Muscle layer of duodenum (tissue), 2 donors: ENCODE measurements around the gene IPO9.
A peak's percentile ranks its signal among the peaks of the same experiment; 100 is the strongest.

ENCODE experiments used
- H3K27ac ChIP-seq: one replicate; pipeline ENCODE4 v1.7.0; 2013; ENCODE audit warnings: mild to moderate bottlenecking, low read length
- H3K27me3 ChIP-seq: one replicate; pipeline ENCODE4 v1.7.0; 2013; ENCODE audit warnings: low read depth, mild to moderate bottlenecking, control low read depth, low read length
- H3K36me3 ChIP-seq, 2 donors: one replicate each; pipeline ENCODE4 v1.7.0; 2013; ENCODE audit warnings: low read length in 2 of 2, control low read depth in 1 of 2, mild to moderate bottlenecking in 1 of 2; ENCODE audit not compliant: insufficient read depth in 2 of 2, control insufficient read depth in 1 of 2
- H3K4me1 ChIP-seq, 2 donors: one replicate each; pipeline ENCODE4 v1.7.0; 2013; ENCODE audit warnings: low read length in 2 of 2, mild to moderate bottlenecking in 2 of 2, control low read depth in 1 of 2, moderate library complexity in 1 of 2; ENCODE audit not compliant: insufficient read depth in 2 of 2, control insufficient read depth in 1 of 2
- H3K4me3 ChIP-seq, 2 donors: one replicate each; pipeline ENCODE4 v1.7.0; 2013; ENCODE audit warnings: low read length in 2 of 2, low read depth in 1 of 2, mild to moderate bottlenecking in 1 of 2
- H3K9me3 ChIP-seq, 2 donors: one replicate each; pipeline ENCODE4 v1.7.0; 2013; ENCODE audit warnings: low read length in 2 of 2, control low read depth in 1 of 2, mild to moderate bottlenecking in 1 of 2; ENCODE audit not compliant: control insufficient read depth in 1 of 2
- donor health status: healthy.

The IPO9 gene

DNA sequence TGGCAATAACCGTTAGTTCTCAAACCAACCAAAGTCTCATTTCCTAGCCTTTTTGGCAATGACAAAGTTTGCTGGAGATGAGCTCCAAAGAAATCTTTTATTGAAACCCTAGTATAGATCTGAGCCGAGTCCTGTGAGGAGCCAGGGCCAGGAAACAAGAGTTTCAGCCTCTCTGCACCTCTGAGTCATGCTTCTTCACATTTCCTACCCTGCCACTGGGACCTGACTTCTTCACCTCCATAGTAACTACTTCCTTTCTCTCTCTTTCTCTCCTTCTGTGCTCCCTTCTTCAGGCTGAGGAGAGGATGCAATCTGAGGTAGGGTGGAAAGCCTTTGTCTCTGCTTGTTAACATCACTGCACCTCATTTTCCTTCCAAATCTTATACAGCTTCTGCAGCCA is 38.7 kb upstream of the IPO9 start:
- Histone ChIP-seq H3K36me3 (peaks cover 29 to 47% of the 10 kb centered on the region in 2 donors), H3K4me3 (no peak overlapping the region), H3K27me3 (no peaks in the 10 kb centered on the region), H3K4me1 (peaks cover 21 to 30% of the 10 kb centered on the region in 2 donors), H3K27ac (no peak overlapping the region), H3K9me3 (no peaks in the 10 kb centered on the region)

GRCh38 chr1:201791051-201791778 is 37.7 kb upstream of the IPO9 start:
- Histone ChIP-seq H3K27me3 (no peaks in the 10 kb centered on the region), H3K4me3 (no peak overlapping the region), H3K9me3 (no peaks in the 10 kb centered on the region), H3K4me1 (peaks cover 21 to 30% of the 10 kb centered on the region in 2 donors), H3K27ac (peak overlapping the region; percentile 10), H3K36me3 (peaks cover 29 to 49% of the 10 kb centered on the region in 2 donors)

DNA sequence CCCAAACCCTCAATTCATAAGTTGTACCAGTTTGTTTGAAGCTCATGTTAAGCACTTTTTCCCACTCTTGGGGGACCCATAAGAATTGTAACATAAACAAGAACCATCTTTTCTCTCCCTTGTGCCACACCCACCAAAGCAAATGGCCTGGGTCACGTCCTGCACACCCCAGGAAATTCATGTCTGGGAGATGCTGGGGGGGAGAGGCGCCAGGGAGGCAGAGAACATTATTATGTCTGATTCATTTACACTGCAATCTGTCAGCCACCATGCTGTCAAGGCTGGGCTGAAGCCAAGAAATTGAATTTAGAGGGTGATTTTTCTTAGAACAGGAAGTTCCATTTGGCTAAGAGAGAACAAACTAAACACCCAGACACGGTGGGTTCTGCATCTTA is 37.2 kb upstream of the IPO9 start:
- Histone ChIP-seq H3K4me1 (peaks cover 21 to 30% of the 10 kb centered on the region in 2 donors), H3K27me3 (no peaks in the 10 kb centered on the region), H3K9me3 (no peaks in the 10 kb centered on the region), H3K27ac (peak overlapping the region; percentile 10), H3K36me3 (peaks cover 23 to 49% of the 10 kb centered on the region in 2 donors), H3K4me3 (no peak overlapping the region)

- Histone ChIP-seq H3K27me3 (no peaks in the 10 kb centered on the region), H3K36me3 (peaks cover 16 to 46% of the 10 kb centered on the region in 2 donors), H3K4me3 (no peak overlapping the region), H3K9me3 (no peaks in the 10 kb centered on the region), H3K27ac (peak overlapping the region; percentile 10), H3K4me1 (peaks cover 21 to 30% of the 10 kb centered on the region in 2 donors)
Observed at GRCh38 chr1:201792534-201793305, 36.2 kb upstream of the IPO9 start.

DNA sequence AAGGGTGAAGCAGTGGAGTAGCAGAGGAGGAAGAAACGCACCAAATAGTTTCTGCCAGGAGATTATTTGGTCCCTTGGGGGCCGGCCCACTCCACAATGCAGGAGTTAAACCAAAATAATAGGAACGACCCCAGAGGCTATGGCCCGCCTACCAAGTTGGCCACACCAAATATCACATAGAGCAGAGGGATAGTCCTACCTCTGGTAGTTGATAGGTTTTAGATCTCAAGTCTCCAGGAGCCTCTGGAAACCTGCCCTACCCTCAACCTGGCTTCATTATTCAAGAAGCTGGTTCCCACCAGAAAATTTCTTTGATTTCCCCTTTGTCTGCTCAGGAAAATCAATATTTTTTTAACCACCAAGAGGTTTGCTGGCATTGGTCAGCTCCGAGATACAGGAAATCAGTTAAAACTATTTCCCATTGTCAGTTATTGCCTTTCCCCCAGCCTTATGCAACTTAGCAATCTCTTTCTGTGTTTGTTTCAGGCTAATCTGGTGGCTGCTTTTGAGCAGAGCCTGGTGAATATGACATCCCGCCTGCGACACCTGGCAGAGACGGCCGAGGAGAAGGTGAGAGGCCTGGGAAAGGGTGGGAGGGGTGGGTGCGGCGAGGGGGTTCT is 35.5 kb upstream of the IPO9 start:
- Histone ChIP-seq H3K27me3 (no peaks in the 10 kb centered on the region), H3K4me1 (peaks cover 21 to 30% of the 10 kb centered on the region in 2 donors), H3K9me3 (no peaks in the 10 kb centered on the region), H3K36me3 (peaks cover 13 to 40% of the 10 kb centered on the region in 2 donors), H3K4me3 (no peak overlapping the region), H3K27ac (no peak overlapping the region)

- Histone ChIP-seq H3K4me3 (no peak overlapping the region), H3K4me1 (peaks cover 21 to 30% of the 10 kb centered on the region in 2 donors), H3K9me3 (no peaks in the 10 kb centered on the region), H3K27ac (no peak overlapping the region), H3K27me3 (no peaks in the 10 kb centered on the region), H3K36me3 (peaks cover 7 to 37% of the 10 kb centered on the region in 2 donors)
Observed at GRCh38 chr1:201795066-201795465, 33.9 kb upstream of the IPO9 start.

DNA sequence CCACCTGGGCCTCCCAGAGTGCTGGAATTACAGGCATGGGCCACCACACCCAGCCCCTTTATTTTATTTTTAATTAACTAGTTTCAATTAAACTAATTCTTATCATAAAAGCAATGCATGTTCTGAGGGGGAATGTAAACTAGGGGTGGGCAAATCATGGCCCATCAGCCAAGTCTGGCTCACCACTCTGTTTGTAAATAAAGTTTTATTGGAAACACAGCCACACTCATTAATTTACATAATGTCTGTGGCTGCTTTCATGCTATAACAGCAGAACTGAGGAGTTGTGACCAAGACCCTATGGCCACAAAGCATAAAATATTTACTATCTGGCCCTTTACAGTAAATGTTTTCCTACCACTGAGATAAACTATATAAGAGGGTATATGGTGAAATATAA is 28.7 kb upstream of the IPO9 start:
- no peaks in the 10 kb centered on the region for H3K27me3 ChIP-seq
- peaks cover 14 to 39% of the 10 kb centered on the region in 2 donors for H3K36me3 ChIP-seq

GRCh38 chr1:201806801-201807200 is 22.2 kb upstream of the IPO9 start:
- Histone ChIP-seq H3K9me3 (no peaks in the 10 kb centered on the region), H3K27me3 (no peaks in the 10 kb centered on the region), H3K36me3 (peaks cover 62 to 71% of the 10 kb centered on the region in 2 donors), H3K4me3 (no peak overlapping the region), H3K27ac (no peak overlapping the region), H3K4me1 (no peaks in the 10 kb centered on the region)

More for the DNA sequence above, 28.7 kb upstream of the IPO9 start:
- Histone ChIP-seq H3K4me3 (no peak overlapping the region), H3K27ac (no peak overlapping the region), H3K9me3 (no peaks in the 10 kb centered on the region), H3K4me1 (no peaks in the 10 kb centered on the region)

GRCh38 chr1:201807958-201808632 is 20.9 kb upstream of the IPO9 start:
- Histone ChIP-seq H3K4me3 (no peak overlapping the region), H3K27ac (no peak overlapping the region), H3K36me3 (peaks cover 75 to 84% of the 10 kb centered on the region in 2 donors), H3K4me1 (no peaks in the 10 kb centered on the region), H3K9me3 (no peaks in the 10 kb centered on the region), H3K27me3 (no peaks in the 10 kb centered on the region)

DNA sequence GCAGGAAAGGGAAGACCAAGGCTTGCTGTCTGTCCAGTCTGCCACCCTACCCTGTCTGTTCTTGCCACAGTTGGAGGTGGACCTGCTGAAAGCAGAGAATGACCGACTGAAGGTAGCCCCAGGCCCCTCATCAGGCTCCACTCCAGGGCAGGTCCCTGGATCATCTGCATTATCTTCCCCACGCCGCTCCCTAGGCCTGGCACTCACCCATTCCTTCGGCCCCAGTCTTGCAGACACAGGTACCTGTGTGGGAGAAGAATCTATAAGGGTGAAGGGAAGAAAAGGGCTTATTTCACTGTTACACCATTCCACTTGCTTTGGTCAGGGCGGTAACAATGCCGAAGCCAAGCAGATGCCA is 20.3 kb upstream of the IPO9 start:
- Histone ChIP-seq H3K27me3 (no peaks in the 10 kb centered on the region), H3K4me1 (no peaks in the 10 kb centered on the region), H3K9me3 (no peaks in the 10 kb centered on the region), H3K27ac (no peak overlapping the region), H3K36me3 (peaks cover 79 to 83% of the 10 kb centered on the region in 2 donors), H3K4me3 (no peak overlapping the region)

DNA sequence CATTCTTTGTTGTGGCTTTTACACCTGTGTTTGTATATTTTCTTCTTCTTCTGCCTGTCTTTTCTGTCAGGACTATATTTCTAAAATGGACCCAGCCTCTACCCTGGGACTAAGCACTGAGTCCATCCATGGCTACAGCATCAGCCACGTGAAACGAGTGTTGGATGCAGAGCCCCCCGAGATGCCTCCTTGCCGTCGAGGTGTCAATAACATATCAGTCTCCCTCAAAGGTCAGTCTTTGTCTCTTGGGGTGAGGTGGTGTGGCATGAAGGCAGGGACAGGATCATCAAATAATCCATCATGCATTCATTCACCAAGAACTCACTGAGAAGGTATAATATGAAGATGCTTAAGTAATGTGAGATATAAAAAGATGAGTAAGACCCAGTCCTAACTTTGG is 19.1 kb upstream of the IPO9 start:
- no peaks in the 10 kb centered on the region for H3K27me3 ChIP-seq
- no peaks in the 10 kb centered on the region for H3K4me1 ChIP-seq
- peaks cover 71 to 84% of the 10 kb centered on the region in 2 donors for H3K36me3 ChIP-seq
- H3K4me3 ChIP-seq: no peak overlapping the region
- H3K9me3 ChIP-seq: no peaks in the 10 kb centered on the region
- H3K27ac ChIP-seq: no peak overlapping the region
